ENCODE data around the gene C10orf143. TPM values are rescaled to one million over a fixed set of nuclear protein-coding genes. Genes with fewer than 3 reads are reported as not detected.

C10orf143 gene
- total RNA-seq, 1 donor from 2014 or later = 3.6 TPM

DNA sequence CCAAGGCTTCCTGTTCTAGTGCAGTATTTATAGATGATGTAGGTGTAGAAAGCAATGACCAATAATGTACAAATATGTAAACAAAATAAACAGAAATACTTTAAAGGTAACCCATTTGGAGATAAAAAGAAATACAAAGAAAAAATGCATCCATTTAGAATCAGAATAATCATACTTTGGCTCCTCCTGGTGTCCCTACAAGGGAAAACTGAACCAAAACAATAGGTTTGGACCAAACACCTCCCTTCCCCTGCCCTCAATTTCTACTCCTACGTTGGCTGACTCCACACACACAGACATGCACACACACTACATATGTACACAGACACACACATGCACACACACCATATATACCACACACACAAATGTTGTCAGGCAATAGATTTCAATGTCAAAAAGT lies 36.0 kb downstream of the C10orf143 start:
- no peak for DNase-seq (ENCODE audit: low spot score, unreplicated experiment)
- peaks cover 2% of the 10 kb centered on the region for H3K36me3 Mint-ChIP-seq (ENCODE audit: insufficient read depth)
- H3K27ac Mint-ChIP-seq = no peak overlapping the region
- no peak overlapping the region for H3K4me3 Mint-ChIP-seq (ENCODE audit: low read depth)
- no peaks in the 10 kb centered on the region for H3K4me1 Mint-ChIP-seq (ENCODE audit: low read depth)
- peaks cover 6% of the 10 kb centered on the region for H3K9me3 Mint-ChIP-seq (ENCODE audit: low read depth)
- TF ChIP-seq, protein P1, sequence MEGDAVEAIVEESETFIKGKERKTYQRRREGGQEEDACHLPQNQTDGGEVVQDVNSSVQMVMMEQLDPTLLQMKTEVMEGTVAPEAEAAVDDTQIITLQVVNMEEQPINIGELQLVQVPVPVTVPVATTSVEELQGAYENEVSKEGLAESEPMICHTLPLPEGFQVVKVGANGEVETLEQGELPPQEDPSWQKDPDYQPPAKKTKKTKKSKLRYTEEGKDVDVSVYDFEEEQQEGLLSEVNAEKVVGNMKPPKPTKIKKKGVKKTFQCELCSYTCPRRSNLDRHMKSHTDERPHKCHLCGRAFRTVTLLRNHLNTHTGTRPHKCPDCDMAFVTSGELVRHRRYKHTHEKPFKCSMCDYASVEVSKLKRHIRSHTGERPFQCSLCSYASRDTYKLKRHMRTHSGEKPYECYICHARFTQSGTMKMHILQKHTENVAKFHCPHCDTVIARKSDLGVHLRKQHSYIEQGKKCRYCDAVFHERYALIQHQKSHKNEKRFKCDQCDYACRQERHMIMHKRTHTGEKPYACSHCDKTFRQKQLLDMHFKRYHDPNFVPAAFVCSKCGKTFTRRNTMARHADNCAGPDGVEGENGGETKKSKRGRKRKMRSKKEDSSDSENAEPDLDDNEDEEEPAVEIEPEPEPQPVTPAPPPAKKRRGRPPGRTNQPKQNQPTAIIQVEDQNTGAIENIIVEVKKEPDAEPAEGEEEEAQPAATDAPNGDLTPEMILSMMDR (IDR thresholded peaks at IDR 0.05; ENCODE audit: unreplicated experiment) = no peak
- peaks cover 3% of the 10 kb centered on the region for H3K27me3 Mint-ChIP-seq

DNA sequence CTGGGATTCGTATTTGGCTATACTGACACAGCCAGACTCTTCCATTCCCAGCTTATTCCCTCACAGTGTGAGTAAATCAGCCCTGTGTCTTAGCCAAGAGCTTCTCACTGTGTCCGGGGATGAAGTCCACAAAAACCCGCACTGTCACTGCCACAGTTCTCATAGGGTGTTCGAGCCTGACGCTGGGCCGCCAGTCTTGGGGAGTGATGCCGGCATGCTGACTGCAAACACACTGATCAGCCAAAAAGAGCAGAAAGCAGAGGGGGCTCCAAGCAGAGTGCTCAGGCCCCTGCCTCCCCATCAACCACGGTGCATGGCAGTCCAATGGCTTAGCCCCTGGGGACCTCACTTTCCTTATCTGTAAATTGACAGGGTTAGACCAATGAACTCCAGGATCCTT lies 36.7 kb downstream of the C10orf143 start:
- H3K27me3 Mint-ChIP-seq = peaks cover 3% of the 10 kb centered on the region
- no peak overlapping the region for H3K27ac Mint-ChIP-seq
- H3K4me3 Mint-ChIP-seq (ENCODE audit: low read depth) = no peak overlapping the region
- peaks cover 2% of the 10 kb centered on the region for H3K36me3 Mint-ChIP-seq (ENCODE audit: insufficient read depth)
- H3K4me1 Mint-ChIP-seq (ENCODE audit: low read depth) = no peaks in the 10 kb centered on the region
- H3K9me3 Mint-ChIP-seq (ENCODE audit: low read depth) = peaks cover 6% of the 10 kb centered on the region
- no peak for DNase-seq (ENCODE audit: low spot score, unreplicated experiment)
- TF ChIP-seq, protein P1 (IDR thresholded peaks at IDR 0.05; ENCODE audit: unreplicated experiment) = no peak

DNA sequence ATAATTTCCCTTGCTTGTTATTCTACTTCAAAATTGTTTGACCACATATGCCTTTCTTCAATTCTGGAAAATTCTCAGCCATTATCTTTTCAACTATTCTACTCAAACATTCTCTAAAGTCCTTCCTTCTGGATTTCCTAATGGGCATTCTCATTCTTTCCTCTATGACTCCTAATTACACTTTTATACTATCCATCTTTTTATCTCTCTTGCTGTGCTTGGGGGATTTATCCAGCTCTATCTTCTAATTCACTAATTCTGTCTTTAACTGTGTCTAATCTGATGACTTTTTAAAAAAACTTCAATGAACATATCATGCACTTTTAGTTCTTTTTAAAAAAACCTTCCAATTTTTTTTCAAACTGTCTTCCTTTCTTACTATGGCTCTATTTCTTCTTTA lies 38.4 kb downstream of the C10orf143 start:
- no peak overlapping the region for H3K4me3 Mint-ChIP-seq (ENCODE audit: low read depth)
- H3K36me3 Mint-ChIP-seq (ENCODE audit: insufficient read depth) = peaks cover 2% of the 10 kb centered on the region
- H3K27ac Mint-ChIP-seq = no peak overlapping the region
- H3K4me1 Mint-ChIP-seq (ENCODE audit: low read depth) = no peaks in the 10 kb centered on the region
- H3K9me3 Mint-ChIP-seq (ENCODE audit: low read depth) = peaks cover 6% of the 10 kb centered on the region
- TF ChIP-seq, protein P1 (IDR thresholded peaks at IDR 0.05; ENCODE audit: unreplicated experiment) = no peak
- H3K27me3 Mint-ChIP-seq = peaks cover 3% of the 10 kb centered on the region
- DNase-seq (ENCODE audit: low spot score, unreplicated experiment) = no peak

DNA sequence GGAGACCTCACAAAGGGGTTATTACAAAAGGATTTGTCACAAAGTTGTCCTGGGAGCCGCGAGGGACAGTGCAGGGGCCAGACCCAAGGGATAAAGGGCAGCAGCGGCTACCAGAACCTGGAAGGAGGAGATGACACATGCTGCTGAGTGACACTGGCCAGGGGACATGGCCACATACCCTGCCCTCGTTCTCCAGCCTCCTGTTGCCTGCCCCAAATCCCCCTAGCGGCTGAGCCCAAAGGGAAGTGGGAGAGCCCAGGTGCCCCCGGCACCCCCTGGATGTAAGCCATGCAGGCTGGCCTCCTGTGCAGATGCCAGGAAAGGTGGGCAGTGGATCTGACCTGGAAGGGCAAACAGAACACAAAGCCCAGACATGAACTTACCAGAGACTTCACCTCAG lies 42.7 kb downstream of the C10orf143 start:
- DNase-seq (ENCODE audit: low spot score, unreplicated experiment) = no peak
- H3K27ac Mint-ChIP-seq = no peak overlapping the region
- H3K4me3 Mint-ChIP-seq (ENCODE audit: low read depth) = no peak overlapping the region
- H3K4me1 Mint-ChIP-seq (ENCODE audit: low read depth) = no peaks in the 10 kb centered on the region
- peaks cover 3% of the 10 kb centered on the region for H3K27me3 Mint-ChIP-seq
- H3K36me3 Mint-ChIP-seq (ENCODE audit: insufficient read depth) = peaks cover 2% of the 10 kb centered on the region
- TF ChIP-seq, protein P1 (IDR thresholded peaks at IDR 0.05; ENCODE audit: unreplicated experiment) = no peak
- peaks cover 6% of the 10 kb centered on the region for H3K9me3 Mint-ChIP-seq (ENCODE audit: low read depth)

DNA sequence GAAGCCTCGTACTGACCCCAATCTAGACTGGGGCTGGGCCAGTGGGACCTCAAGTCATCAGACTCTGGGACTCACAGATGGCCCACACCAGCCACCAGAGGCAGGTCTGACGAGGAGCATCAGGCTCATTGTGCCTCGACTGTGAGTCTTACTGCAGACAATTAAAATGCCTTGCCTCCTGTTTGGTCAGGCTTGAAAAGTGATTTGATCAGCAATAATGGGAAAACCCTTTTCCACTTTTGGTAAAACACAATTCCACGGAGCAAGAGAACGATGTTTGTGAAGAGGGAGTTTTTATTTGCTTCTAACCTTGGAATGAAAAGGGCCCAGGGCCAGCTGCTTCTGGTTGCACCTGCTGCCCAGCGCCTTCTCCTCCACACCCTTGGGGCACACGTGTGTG lies 43.9 kb downstream of the C10orf143 start:
- Mint-ChIP-seq H3K9me3 (ENCODE audit: low read depth) (no peaks in the 10 kb centered on the region), H3K4me3 (ENCODE audit: low read depth) (no peak overlapping the region), H3K4me1 (ENCODE audit: low read depth) (no peaks in the 10 kb centered on the region), H3K27ac (no peak overlapping the region), H3K27me3 (peaks cover 3% of the 10 kb centered on the region), H3K36me3 (ENCODE audit: insufficient read depth) (no peaks in the 10 kb centered on the region)
- DNase-seq (ENCODE audit: low spot score, unreplicated experiment) = no peak
- TF ChIP-seq, protein P1 (IDR thresholded peaks at IDR 0.05; ENCODE audit: unreplicated experiment) = no peak

Measured in progenitor cell of endocrine pancreas (in vitro differentiated cells).